ENCODE measurements around the gene ACSBG1.

DNA sequence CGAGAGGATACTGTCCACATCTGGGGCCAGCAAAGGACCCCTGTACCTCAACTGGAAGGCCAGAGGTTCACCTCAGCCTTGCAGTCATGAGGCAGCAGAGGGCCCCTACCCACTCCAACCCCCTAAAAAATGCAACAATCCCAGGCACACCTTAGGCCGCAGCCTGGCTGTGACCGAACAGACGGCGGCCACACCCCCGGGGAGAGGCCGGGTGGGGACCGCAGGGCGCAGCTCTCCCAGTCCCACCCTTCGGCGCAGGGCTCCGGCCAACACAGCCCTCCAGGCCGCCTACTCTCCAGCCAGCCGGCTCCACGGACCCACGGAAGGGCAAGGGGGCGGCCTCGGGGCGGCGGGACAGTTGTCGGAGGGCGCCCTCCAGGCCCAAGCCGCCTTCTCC lies 29.5 kb upstream of the ACSBG1 start:
- TF ChIP-seq, protein P1, sequence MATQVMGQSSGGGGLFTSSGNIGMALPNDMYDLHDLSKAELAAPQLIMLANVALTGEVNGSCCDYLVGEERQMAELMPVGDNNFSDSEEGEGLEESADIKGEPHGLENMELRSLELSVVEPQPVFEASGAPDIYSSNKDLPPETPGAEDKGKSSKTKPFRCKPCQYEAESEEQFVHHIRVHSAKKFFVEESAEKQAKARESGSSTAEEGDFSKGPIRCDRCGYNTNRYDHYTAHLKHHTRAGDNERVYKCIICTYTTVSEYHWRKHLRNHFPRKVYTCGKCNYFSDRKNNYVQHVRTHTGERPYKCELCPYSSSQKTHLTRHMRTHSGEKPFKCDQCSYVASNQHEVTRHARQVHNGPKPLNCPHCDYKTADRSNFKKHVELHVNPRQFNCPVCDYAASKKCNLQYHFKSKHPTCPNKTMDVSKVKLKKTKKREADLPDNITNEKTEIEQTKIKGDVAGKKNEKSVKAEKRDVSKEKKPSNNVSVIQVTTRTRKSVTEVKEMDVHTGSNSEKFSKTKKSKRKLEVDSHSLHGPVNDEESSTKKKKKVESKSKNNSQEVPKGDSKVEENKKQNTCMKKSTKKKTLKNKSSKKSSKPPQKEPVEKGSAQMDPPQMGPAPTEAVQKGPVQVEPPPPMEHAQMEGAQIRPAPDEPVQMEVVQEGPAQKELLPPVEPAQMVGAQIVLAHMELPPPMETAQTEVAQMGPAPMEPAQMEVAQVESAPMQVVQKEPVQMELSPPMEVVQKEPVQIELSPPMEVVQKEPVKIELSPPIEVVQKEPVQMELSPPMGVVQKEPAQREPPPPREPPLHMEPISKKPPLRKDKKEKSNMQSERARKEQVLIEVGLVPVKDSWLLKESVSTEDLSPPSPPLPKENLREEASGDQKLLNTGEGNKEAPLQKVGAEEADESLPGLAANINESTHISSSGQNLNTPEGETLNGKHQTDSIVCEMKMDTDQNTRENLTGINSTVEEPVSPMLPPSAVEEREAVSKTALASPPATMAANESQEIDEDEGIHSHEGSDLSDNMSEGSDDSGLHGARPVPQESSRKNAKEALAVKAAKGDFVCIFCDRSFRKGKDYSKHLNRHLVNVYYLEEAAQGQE (IDR thresholded peaks at IDR 0.05; ENCODE audit: low read depth, low read length) = no peak
- TF ChIP-seq EZH2 (IDR thresholded peaks at IDR 0.05; ENCODE audit: borderline replicate concordance, control insufficient read depth, low read depth, low read length) = no peak

All from GM12878 (cell line).